SK-N-SH (cell line): Measurements from ENCODE around the gene CTSS. TPM values are rescaled to one million over a fixed set of nuclear protein-coding genes. Genes with fewer than 3 reads are reported as not detected.

Experiments used
- CTCF ChIA-PET: fragments of 300-600, 350-600 bp; formaldehyde crosslinking; extraction: SDS; loops from one replicate; lab custom pipeline; 2021; lab: Yijun Ruan, JAX
- POLR2A ChIA-PET: fragments of 350-600 bp; sonication (Branson Sonifier 250); formaldehyde crosslinking; extraction: SDS; loops from one replicate; lab custom pipeline; 2020; ENCODE audit warnings: antibody characterized with exemption, inconsistent platforms; lab: Yijun Ruan, JAX
- DNase-seq: peaks from one replicate; pipeline ENCODE4 v3.0.0; 2012
- H2AFZ ChIP-seq: fragments of 200-600 bp; sonication (generic); 2 replicates; pipeline ENCODE4 v1.8.1; 2016; ENCODE audit warnings: antibody characterized with exemption, mild to moderate bottlenecking, low read depth
- H3F3A ChIP-seq: fragments of 200-600 bp; sonication (generic); replicated peaks from 2 replicates; pipeline ENCODE3; 2016; ENCODE audit warnings: antibody characterized with exemption, mild to moderate bottlenecking; ENCODE audit not compliant: insufficient read depth
- H3K27ac ChIP-seq, 2 experiments: fragments of 200-500 bp in 1 of 2; fragments of 200-600 bp in 1 of 2; sonication (Bioruptor generic) in 1 of 2; sonication (generic), shearing (Covaris generic) in 1 of 2; 2 replicates each; pipeline versions ENCODE4 v1.5.1 to v1.6.1; 2014 to 2016; ENCODE audit warnings: low read depth in 2 of 2, inconsistent platforms in 1 of 2, low read length in 1 of 2, mild to moderate bottlenecking in 1 of 2, mixed read lengths in 1 of 2
- H3K27me3 ChIP-seq: fragments of 200-600 bp; sonication (generic), shearing (Covaris generic); 2 replicates; pipeline ENCODE4 v1.6.1; 2016; ENCODE audit warnings: mixed run types; ENCODE audit not compliant: insufficient read depth
- H3K36me3 ChIP-seq, 2 experiments: fragments of 200-500 bp in 1 of 2; fragments of 200-600 bp in 1 of 2; sonication (Bioruptor generic) in 1 of 2; sonication (generic) in 1 of 2; replicated peaks in 1 of 2; 2 replicates each; pipeline versions ENCODE3 to v1.5.1; 2014 to 2016; ENCODE audit warnings: low read length in 1 of 2, mild to moderate bottlenecking in 1 of 2; ENCODE audit not compliant: insufficient read depth in 2 of 2, control insufficient read depth in 1 of 2
- H3K4me1 ChIP-seq, 2 experiments: fragments of 200-500 bp in 1 of 2; fragments of 200-600 bp in 1 of 2; sonication (Bioruptor generic) in 1 of 2; sonication (generic), shearing (Covaris generic) in 1 of 2; 2 replicates each; pipeline versions ENCODE4 v1.5.1 to v1.6.1; 2014 to 2016; ENCODE audit warnings: low read depth in 1 of 2, low read length in 1 of 2, mixed run types in 1 of 2; ENCODE audit not compliant: insufficient read depth in 2 of 2, control insufficient read depth in 1 of 2
- H3K4me2 ChIP-seq: fragments of 200-600 bp; sonication (generic), shearing (Covaris generic); 2 replicates; pipeline ENCODE4 v1.6.1; 2017; ENCODE audit warnings: mixed run types
- H3K4me3 ChIP-seq, 2 experiments: fragments of 200-500 bp in 1 of 2; fragments of 200-600 bp in 1 of 2; sonication (Bioruptor generic) in 1 of 2; sonication (generic), shearing (Covaris generic) in 1 of 2; 2 replicates each; pipeline versions ENCODE4 v1.5.1 to v1.8.1; 2014 to 2016; ENCODE audit warnings: low read depth in 2 of 2, inconsistent platforms in 1 of 2, low read length in 1 of 2, mild to moderate bottlenecking in 1 of 2, mixed read lengths in 1 of 2, moderate library complexity in 1 of 2
- H3K79me2 ChIP-seq: fragments of 200-600 bp; sonication (generic); 2 replicates; pipeline ENCODE4 v1.8.1; 2017; ENCODE audit warnings: mild to moderate bottlenecking; ENCODE audit not compliant: insufficient read depth
- H3K9ac ChIP-seq: fragments of 200-600 bp; sonication (generic); 2 replicates; pipeline ENCODE4 v1.6.1; 2017; ENCODE audit warnings: mixed run types
- H3K9me2 ChIP-seq: fragments of 200-600 bp; sonication (generic); 2 replicates; pipeline ENCODE4 v1.6.1; 2017; ENCODE audit warnings: mixed run types
- H3K9me3 ChIP-seq: fragments of 200-600 bp; sonication (generic); 2 replicates; pipeline ENCODE4 v1.6.1; 2017; ENCODE audit warnings: mixed run types, mild to moderate bottlenecking, moderate library complexity
- H4K20me1 ChIP-seq: fragments of 200-600 bp; sonication (generic); 2 replicates; pipeline ENCODE4 v1.6.1; 2017; ENCODE audit warnings: mild to moderate bottlenecking, mixed run types; ENCODE audit not compliant: insufficient read depth
- CHD2 ChIP-seq: fragments of 150-350 bp; IDR thresholded peaks from 2 replicates; pipeline ENCODE4 v1.6.1; 2018; ENCODE audit warnings: low read length; ENCODE audit not compliant: partially characterized antibody
- CTCF ChIP-seq: fragments of 200-600 bp; sonication (generic); IDR thresholded peaks from 2 replicates; pipeline ENCODE4 v1.6.1; 2017; ENCODE audit warnings: antibody characterized with exemption, mild to moderate bottlenecking, moderate library complexity
- EZH2phosphoT487 ChIP-seq: fragments of 200-600 bp; sonication (generic); IDR thresholded peaks from 2 replicates; pipeline ENCODE4 v1.6.1; 2017; ENCODE audit warnings: low read depth, mixed run types, mild to moderate bottlenecking, antibody characterized with exemption, moderate library complexity, borderline replicate concordance
- FOSL2 ChIP-seq: IDR thresholded peaks from 2 replicates; pipeline ENCODE4 v1.4.0; 2012; ENCODE audit warnings: low read depth, mild to moderate bottlenecking, moderate library complexity, borderline replicate concordance
- GABPA ChIP-seq: IDR thresholded peaks from 2 replicates; pipeline ENCODE4 v1.4.0; 2012; ENCODE audit warnings: low read depth, mild to moderate bottlenecking
- IRF3 ChIP-seq: fragments of 150-350 bp; IDR thresholded peaks from 2 replicates; pipeline ENCODE4 v1.6.1; 2016; ENCODE audit warnings: mild to moderate bottlenecking, low read depth, low read length
- JUND ChIP-seq: IDR thresholded peaks from 2 replicates; pipeline ENCODE4 v1.4.0; 2012
- MEF2A ChIP-seq: IDR thresholded peaks from 2 replicates; pipeline ENCODE4 v1.4.0; 2012; ENCODE audit warnings: low read depth, borderline replicate concordance
- MXI1 ChIP-seq: IDR thresholded peaks from 2 replicates; pipeline ENCODE4 v1.6.1; 2012; ENCODE audit warnings: mild to moderate bottlenecking, low read depth, low read length, improper control_type of control experiment
- NFIC ChIP-seq: IDR thresholded peaks from 2 replicates; pipeline ENCODE4 v1.4.0; 2012; ENCODE audit warnings: borderline replicate concordance
- NRF1 ChIP-seq: IDR thresholded peaks from 2 replicates; pipeline ENCODE4 v1.6.1; 2012; ENCODE audit warnings: low read depth, mild to moderate bottlenecking, low read length
- POLR2AphosphoS5 ChIP-seq: IDR thresholded peaks from 2 replicates; pipeline ENCODE4 v1.6.1; 2012; ENCODE audit warnings: low read depth, low read length
- REST ChIP-seq: IDR thresholded peaks from 2 replicates; pipeline ENCODE4 v1.6.1; 2012; ENCODE audit warnings: mild to moderate bottlenecking, low read depth, low read length, moderate library complexity
- SMC3 ChIP-seq: IDR thresholded peaks from 2 replicates; pipeline ENCODE4 v1.6.1; 2012; ENCODE audit warnings: low read depth, low read length, improper control_type of control experiment
- TAF1 ChIP-seq: IDR thresholded peaks from 2 replicates; pipeline ENCODE4 v1.6.1; 2012; ENCODE audit warnings: low read depth, mild to moderate bottlenecking, low read length, moderate library complexity, borderline replicate concordance
- USF1 ChIP-seq: IDR thresholded peaks from 2 replicates; pipeline ENCODE4 v1.4.0; 2012; ENCODE audit warnings: low read depth, borderline replicate concordance
- WGBS: methylation state at CpG from one replicate; pipeline ENCODE4 v1.1.6; 2017; ENCODE audit warnings: low lambda C conversion rate; 5-methylcytosine and 5-hydroxymethylcytosine counted together
- polyA plus RNA-seq, 3 experiments: library from polyadenylated mRNA; depleted of rRNA; stranded (reverse); fragments of >200 nt; gene quantifications; 2 replicates each; pipeline ENCODE4 v1.2.3, GENCODE V29; 2012

The CTSS gene
- polyA plus RNA-seq, 1 of the 3 experiments (the other 2 are of a cell fraction) = 1.4 TPM

- TF ChIP-seq IRF3 (no peak), CTCF (no peak), MXI1 (no peak), EZH2phosphoT487 (no peak), MEF2A (no peak)
- TF ChIP-seq, all 33 proteins: peak for 0
Measured at GRCh38 chr1:150763018-150763417, 2.6 kb downstream of the CTSS start (continued).

GRCh38 chr1:150762552-150762951 lies 3.0 kb downstream of the CTSS start:
- Histone ChIP-seq H3F3A (peaks cover 4% of the 10 kb centered on the region), H3K9ac (no peak overlapping the region), H3K4me3 (no peak overlapping the region), H3K36me3 (no peaks in the 10 kb centered on the region), H2AFZ (no peak overlapping the region), H3K9me3 (no peaks in the 10 kb centered on the region), H3K4me2 (no peak overlapping the region), H4K20me1 (no peaks in the 10 kb centered on the region), H3K9me2 (no peaks in the 10 kb centered on the region), H3K27ac (no peak overlapping the region), H3K27me3 (no peaks in the 10 kb centered on the region), H3K4me1 (peaks cover 0 to 5% of the 10 kb centered on the region in 2 experiments; a peak in 2 of 4 replicates), H3K79me2 (no peaks in the 10 kb centered on the region)
- ChIA-PET CTCF (no interaction called here), POLR2A (no interaction called here)
- no peak for DNase-seq
- WGBS = 73% methylated on average over 2 of the region's 2 CpGs
- TF ChIP-seq TAF1 (no peak), POLR2AphosphoS5 (no peak), SMC3 (no peak), CHD2 (no peak), NFIC (no peak), NRF1 (no peak), JUND (no peak), USF1 (no peak)

GRCh38 chr1:150761801-150762200 lies 3.8 kb downstream of the CTSS start:
- Histone ChIP-seq H3K9me3 (no peaks in the 10 kb centered on the region), H3K4me2 (no peak overlapping the region), H2AFZ (no peak overlapping the region), H3K27me3 (no peaks in the 10 kb centered on the region), H4K20me1 (no peaks in the 10 kb centered on the region), H3K4me3 (no peak overlapping the region), H3K27ac (no peak overlapping the region), H3K79me2 (no peaks in the 10 kb centered on the region), H3K9ac (no peak overlapping the region), H3K4me1 (peaks cover 0 to 5% of the 10 kb centered on the region in 2 experiments; a peak in 2 of 4 replicates), H3K36me3 (no peaks in the 10 kb centered on the region), H3K9me2 (no peaks in the 10 kb centered on the region), H3F3A (peaks cover 4% of the 10 kb centered on the region)
- no peak for DNase-seq
- no peak for TF ChIP-seq NFIC
- no peak for TF ChIP-seq MXI1
- no peak for TF ChIP-seq EZH2phosphoT487
- TF ChIP-seq REST = no peak
- no peak for TF ChIP-seq GABPA
- TF ChIP-seq CHD2 = no peak
- no peak for TF ChIP-seq FOSL2
- whole genome bisulfite sequencing = 86% methylated on average over 1 of the region's 1 CpG
- POLR2A ChIA-PET = no interaction called here
- CTCF ChIA-PET = no interaction called here
